Osteoblast (primary cell): ENCODE data around the gene STRIP2. TPM values are rescaled to one million over a fixed set of nuclear protein-coding genes. Genes with fewer than 3 reads are reported as not detected.

Experiments used
- DNase-seq: peaks from one replicate; pipeline ENCODE4 v3.0.0; 2011; ENCODE audit warnings: low spot score, mixed read lengths; ENCODE audit not compliant: insufficient read length; ENCODE audit errors: missing footprints
- H2AFZ ChIP-seq: 2 replicates; pipeline ENCODE4 v1.6.0; 2011; ENCODE audit warnings: mild to moderate bottlenecking, low read length
- H3K27ac ChIP-seq: 2 replicates; pipeline ENCODE4 v1.5.1; 2011; ENCODE audit warnings: mild to moderate bottlenecking, low read depth, low read length, moderate library complexity
- H3K27me3 ChIP-seq: 2 replicates; pipeline ENCODE4 v1.6.0; 2012; ENCODE audit warnings: mild to moderate bottlenecking, control low read depth, inconsistent platforms, low read length, moderate library complexity; ENCODE audit not compliant: insufficient read depth
- H3K36me3 ChIP-seq: 2 replicates; pipeline ENCODE4 v1.5.1; 2011; ENCODE audit warnings: mild to moderate bottlenecking, low read length, control low read depth, moderate library complexity; ENCODE audit not compliant: insufficient read depth
- H3K4me1 ChIP-seq: 2 replicates; pipeline ENCODE4 v1.5.1; 2011; ENCODE audit warnings: mild to moderate bottlenecking, low read length, control low read depth, moderate library complexity; ENCODE audit not compliant: insufficient read depth
- H3K4me2 ChIP-seq: 2 replicates; pipeline ENCODE4 v1.6.0; 2011; ENCODE audit warnings: mild to moderate bottlenecking, low read length; ENCODE audit not compliant: insufficient read depth
- H3K4me3 ChIP-seq: fragments of 200-600 bp; sonication (generic); 3 replicates; pipeline ENCODE4 v1.5.1; 2012; ENCODE audit warnings: mild to moderate bottlenecking, low read length, inconsistent platforms; ENCODE audit not compliant: insufficient read depth
- H3K79me2 ChIP-seq: 2 replicates; pipeline ENCODE4 v1.6.0; 2012; ENCODE audit warnings: mild to moderate bottlenecking, low read length, control low read depth, inconsistent platforms; ENCODE audit not compliant: insufficient read depth
- H3K9me3 ChIP-seq: 2 replicates; pipeline ENCODE4 v1.5.1; 2011; ENCODE audit warnings: low read depth, low read length, control low read depth
- H4K20me1 ChIP-seq: 2 replicates; pipeline ENCODE4 v1.6.0; 2012; ENCODE audit warnings: mild to moderate bottlenecking, low read length, control low read depth; ENCODE audit not compliant: insufficient read depth
- total RNA-seq: library from RNA; depleted of rRNA; stranded (reverse); fragments of >200 nt; gene quantifications from 2 replicates; pipeline ENCODE4 v1.2.3, GENCODE V29; 2012
- TF ChIP-seq, protein P1 (sequence below): IDR thresholded peaks from 2 replicates; pipeline ENCODE4 v1.5.1; 2011; ENCODE audit warnings: mild to moderate bottlenecking, low read depth, low read length, moderate library complexity; ENCODE audit errors: extremely low read depth

STRIP2 gene
- total RNA-seq, 1 donor = 8.3 TPM

GRCh38 chr7:129434675-129435318 lies 565 bp downstream of the STRIP2 start:
- Histone ChIP-seq H3K9me3 (no peaks in the 10 kb centered on the region), H3K27me3 (peaks cover 13% of the 10 kb centered on the region), H3K36me3 (no peaks in the 10 kb centered on the region), H3K27ac (peak overlapping the region; percentile 45), H2AFZ (peak overlapping the region; percentile 91), H4K20me1 (no peaks in the 10 kb centered on the region), H3K4me1 (peaks cover 30% of the 10 kb centered on the region), H3K4me2 (peak overlapping the region; percentile 87), H3K79me2 (peaks cover 23% of the 10 kb centered on the region), H3K4me3 (peak overlapping the region; percentile 76)
- DNase-seq = no peak
- TF ChIP-seq, protein P1, sequence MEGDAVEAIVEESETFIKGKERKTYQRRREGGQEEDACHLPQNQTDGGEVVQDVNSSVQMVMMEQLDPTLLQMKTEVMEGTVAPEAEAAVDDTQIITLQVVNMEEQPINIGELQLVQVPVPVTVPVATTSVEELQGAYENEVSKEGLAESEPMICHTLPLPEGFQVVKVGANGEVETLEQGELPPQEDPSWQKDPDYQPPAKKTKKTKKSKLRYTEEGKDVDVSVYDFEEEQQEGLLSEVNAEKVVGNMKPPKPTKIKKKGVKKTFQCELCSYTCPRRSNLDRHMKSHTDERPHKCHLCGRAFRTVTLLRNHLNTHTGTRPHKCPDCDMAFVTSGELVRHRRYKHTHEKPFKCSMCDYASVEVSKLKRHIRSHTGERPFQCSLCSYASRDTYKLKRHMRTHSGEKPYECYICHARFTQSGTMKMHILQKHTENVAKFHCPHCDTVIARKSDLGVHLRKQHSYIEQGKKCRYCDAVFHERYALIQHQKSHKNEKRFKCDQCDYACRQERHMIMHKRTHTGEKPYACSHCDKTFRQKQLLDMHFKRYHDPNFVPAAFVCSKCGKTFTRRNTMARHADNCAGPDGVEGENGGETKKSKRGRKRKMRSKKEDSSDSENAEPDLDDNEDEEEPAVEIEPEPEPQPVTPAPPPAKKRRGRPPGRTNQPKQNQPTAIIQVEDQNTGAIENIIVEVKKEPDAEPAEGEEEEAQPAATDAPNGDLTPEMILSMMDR = no peak

DNA sequence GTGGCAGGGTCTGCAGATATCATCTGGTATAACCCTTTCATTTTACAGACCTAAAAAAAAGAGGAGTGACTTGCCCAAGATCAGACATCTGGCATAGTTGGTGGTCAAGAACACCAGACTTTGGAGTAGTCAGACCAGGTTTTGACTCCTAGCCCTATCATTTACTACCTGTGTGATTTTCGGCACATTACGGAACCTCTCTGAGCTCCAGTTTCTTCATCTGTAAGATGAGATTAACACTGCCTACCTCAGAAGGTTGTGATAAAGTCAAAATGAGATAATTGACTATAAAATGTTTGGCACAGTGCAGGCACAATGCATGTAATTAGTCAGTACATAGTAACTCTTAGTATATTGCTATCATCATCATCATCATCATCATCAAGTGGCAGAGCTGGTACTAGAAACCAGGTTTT lies 1.2 kb downstream of the STRIP2 start:
- Histone ChIP-seq H3K79me2 (peaks cover 23% of the 10 kb centered on the region), H2AFZ (peak overlapping the region; percentile 91), H3K27me3 (peaks cover 12% of the 10 kb centered on the region), H3K36me3 (no peaks in the 10 kb centered on the region), H3K9me3 (no peaks in the 10 kb centered on the region), H3K4me2 (peak overlapping the region; percentile 87), H3K4me1 (peaks cover 31% of the 10 kb centered on the region), H3K4me3 (peak overlapping the region; percentile 76), H4K20me1 (no peaks in the 10 kb centered on the region), H3K27ac (no peak overlapping the region)
- DNase-seq = no peak
- TF ChIP-seq, protein P1 = no peak

DNA sequence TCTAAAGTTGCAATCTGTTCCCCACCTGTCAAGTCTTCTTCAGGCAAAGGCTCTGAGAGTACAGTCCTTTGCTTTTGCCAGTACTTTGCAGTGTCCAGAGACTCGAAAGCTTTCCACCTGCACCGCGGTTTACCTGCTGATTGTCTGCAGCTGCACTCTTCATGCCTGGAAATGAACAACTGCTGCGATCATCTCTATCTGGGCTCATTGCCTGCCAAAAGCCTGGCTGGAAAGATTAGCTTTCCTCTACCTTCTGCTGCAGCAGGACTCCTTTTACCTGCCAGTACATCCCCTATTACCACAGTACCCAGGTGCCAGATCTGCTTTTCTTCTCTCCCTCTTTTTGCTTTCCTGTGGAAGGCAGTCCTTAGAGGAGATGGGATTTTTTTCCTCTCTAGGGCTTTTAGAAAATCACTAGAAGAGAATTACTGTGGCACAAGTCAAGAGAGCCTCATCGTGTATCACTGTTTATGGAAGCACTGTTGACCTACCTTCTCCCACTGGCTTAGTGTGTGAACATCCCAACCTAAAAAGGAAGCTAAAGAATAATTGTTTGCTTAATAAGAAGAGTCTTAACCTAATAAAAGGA lies 2.2 kb downstream of the STRIP2 start:
- Histone ChIP-seq H4K20me1 (no peaks in the 10 kb centered on the region), H3K27ac (no peak overlapping the region), H3K4me3 (no peak overlapping the region), H3K4me1 (peaks cover 31% of the 10 kb centered on the region), H3K27me3 (peaks cover 9% of the 10 kb centered on the region), H2AFZ (no peak overlapping the region), H3K4me2 (no peak overlapping the region), H3K9me3 (no peaks in the 10 kb centered on the region), H3K79me2 (peaks cover 23% of the 10 kb centered on the region), H3K36me3 (no peaks in the 10 kb centered on the region)
- TF ChIP-seq, protein P1 = no peak
- DNase-seq = no peak

GRCh38 chr7:129437190-129437589 lies 3.0 kb downstream of the STRIP2 start:
- Histone ChIP-seq H2AFZ (no peak overlapping the region), H3K79me2 (peaks cover 23% of the 10 kb centered on the region), H3K4me1 (peaks cover 31% of the 10 kb centered on the region), H3K27me3 (peaks cover 9% of the 10 kb centered on the region), H4K20me1 (no peaks in the 10 kb centered on the region), H3K4me3 (no peak overlapping the region), H3K9me3 (no peaks in the 10 kb centered on the region), H3K4me2 (no peak overlapping the region), H3K27ac (no peak overlapping the region), H3K36me3 (no peaks in the 10 kb centered on the region)
- TF ChIP-seq, protein P1 = no peak
- DNase-seq = no peak
